HL-60 (cell line): ENCODE data around the gene TTC28.

ENCODE experiments used
- CTCF ChIP-seq: IDR thresholded peaks from one replicate; pipeline ENCODE4 v1.5.1; 2011; ENCODE audit warnings: low read length, control low read depth, inconsistent platforms; ENCODE audit not compliant: insufficient read depth
- GABPA ChIP-seq: IDR thresholded peaks from 2 replicates; pipeline ENCODE4 v1.6.1; 2012; ENCODE audit warnings: low read depth
- POLR2AphosphoS5 ChIP-seq: IDR thresholded peaks from 2 replicates; pipeline ENCODE4 v1.6.1; 2012; ENCODE audit warnings: low read depth
- REST ChIP-seq: IDR thresholded peaks from 2 replicates; pipeline ENCODE4 v1.6.1; 2012; ENCODE audit warnings: low read depth; ENCODE audit not compliant: insufficient replicate concordance

GRCh38 chr22:28484662-28485061, 195.0 kb downstream of the TTC28 start:
- TF ChIP-seq POLR2AphosphoS5 (no peak), CTCF (no peak), GABPA (no peak), REST (no peak)
